HEK293 (cell line): ENCODE results near the gene INO80.

Experiments
- CTCF ChIA-PET: fragments of 350-600 bp; formaldehyde crosslinking; extraction: SDS; loops from one replicate; lab custom pipeline; 2021; ENCODE audit warnings: antibody characterized with exemption; lab: Yijun Ruan, JAX
- POLR2A ChIA-PET: fragments of 300-600 bp; formaldehyde crosslinking; extraction: SDS; loops from one replicate; lab custom pipeline; 2020; ENCODE audit warnings: antibody characterized with exemption, inconsistent platforms; lab: Yijun Ruan, JAX
- H3K27ac ChIP-seq: fragments of 200-500 bp; sonication (Bioruptor generic); 2 replicates; pipeline ENCODE4 v1.5.1; 2014; ENCODE audit warnings: low read depth, low read length, control low read depth, inconsistent platforms; ENCODE audit errors: extremely low read depth
- H3K36me3 ChIP-seq, 2 experiments: fragments of 200-500 bp in 1 of 2; sonication (Bioruptor generic) in 1 of 2; 1 replicate in 1 of 2; 2 replicates in 1 of 2; pipeline ENCODE4 v1.5.1; 2014 to 2017; ENCODE audit warnings: inconsistent platforms in 2 of 2, low read length in 2 of 2; ENCODE audit not compliant: control insufficient read depth in 2 of 2, insufficient read depth in 1 of 2
- H3K4me1 ChIP-seq: fragments of 200-500 bp; sonication (Bioruptor generic); 2 replicates; pipeline ENCODE4 v1.5.1; 2014; ENCODE audit warnings: mild to moderate bottlenecking, low read length, inconsistent platforms; ENCODE audit not compliant: control insufficient read depth, insufficient read depth
- H3K4me3 ChIP-seq: 2 replicates; pipeline ENCODE4 v1.5.1; 2011; ENCODE audit warnings: low read depth, mild to moderate bottlenecking, control low read depth, low read length, moderate library complexity
- H3K9me3 ChIP-seq: fragments of 200-500 bp; sonication (Bioruptor generic); 2 replicates; pipeline ENCODE4 v1.5.1; 2014; ENCODE audit warnings: low read depth, low read length, inconsistent platforms; ENCODE audit not compliant: control insufficient read depth, insufficient read depth
- CTCF ChIP-seq: fragments of 450-650 bp; formaldehyde crosslinking; IDR thresholded peaks from 2 replicates; pipeline ENCODE4 v1.5.1; 2016; ENCODE audit warnings: missing biosample characterization, missing genetic modification characterization
- GLIS1 ChIP-seq: fragments of 450-650 bp; formaldehyde crosslinking; IDR thresholded peaks from 2 replicates; pipeline ENCODE4 v1.5.1; 2016; ENCODE audit warnings: missing biosample characterization, missing genetic modification characterization
- KLF17 ChIP-seq: fragments of 450-650 bp; formaldehyde crosslinking; IDR thresholded peaks from 2 replicates; pipeline ENCODE4 v1.5.1; 2016; ENCODE audit warnings: missing biosample characterization, missing genetic modification characterization
- MZF1 ChIP-seq: fragments of 450-650 bp; formaldehyde crosslinking; IDR thresholded peaks from 2 replicates; pipeline ENCODE4 v1.5.1; 2017; ENCODE audit warnings: missing biosample characterization, missing genetic modification characterization, borderline replicate concordance
- PRDM1 ChIP-seq: fragments of 450-650 bp; formaldehyde crosslinking; IDR thresholded peaks from 2 replicates; pipeline ENCODE4; 2016; ENCODE audit warnings: missing biosample characterization, missing genetic modification characterization
- PRDM10 ChIP-seq: fragments of 450-650 bp; formaldehyde crosslinking; IDR thresholded peaks from 2 replicates; pipeline ENCODE4 v1.5.1; 2016; ENCODE audit warnings: missing biosample characterization, missing genetic modification characterization
- WT1 ChIP-seq: fragments of 450-650 bp; formaldehyde crosslinking; IDR thresholded peaks from 2 replicates; pipeline ENCODE4 v1.5.1; 2016; ENCODE audit warnings: missing biosample characterization, missing genetic modification characterization
- YY1 ChIP-seq: fragments of 450-650 bp; formaldehyde crosslinking; IDR thresholded peaks from 2 replicates; pipeline ENCODE4 v1.5.1; 2018; ENCODE audit warnings: missing biosample characterization, missing genetic modification characterization
- ZBTB6 ChIP-seq: fragments of 450-650 bp; formaldehyde crosslinking; IDR thresholded peaks from 2 replicates; pipeline ENCODE4 v1.5.1; 2017; ENCODE audit warnings: missing biosample characterization, missing genetic modification characterization
- ZEB2 ChIP-seq: fragments of 450-650 bp; formaldehyde crosslinking; IDR thresholded peaks from 2 replicates; pipeline ENCODE4 v1.5.1; 2016; ENCODE audit warnings: missing biosample characterization, missing genetic modification characterization
- ZNF121 ChIP-seq: fragments of 450-650 bp; formaldehyde crosslinking; IDR thresholded peaks from 2 replicates; pipeline ENCODE4 v1.5.1; 2016; ENCODE audit warnings: missing biosample characterization, missing genetic modification characterization
- ZNF223 ChIP-seq: fragments of 450-650 bp; formaldehyde crosslinking; IDR thresholded peaks from 2 replicates; pipeline ENCODE4 v1.5.1; 2016; ENCODE audit warnings: missing biosample characterization, missing genetic modification characterization
- ZNF518A ChIP-seq: fragments of 450-650 bp; formaldehyde crosslinking; conservative IDR thresholded peaks from 2 replicates; pipeline ENCODE4 v1.5.1; 2016; ENCODE audit warnings: low read depth, missing biosample characterization, missing genetic modification characterization
- ZSCAN23 ChIP-seq: fragments of 450-650 bp; formaldehyde crosslinking; IDR thresholded peaks from 2 replicates; pipeline ENCODE4 v1.5.1; 2016; ENCODE audit warnings: missing biosample characterization, missing genetic modification characterization

The INO80 gene

GRCh38 chr15:40936709-40937666, 179.1 kb downstream of the INO80 start:
- peaks cover 4% of the 10 kb centered on the region; the same call in 1 of the 2 replicates for H3K4me1 ChIP-seq
- H3K36me3 ChIP-seq: peaks cover 0 to 3% of the 10 kb centered on the region in 2 experiments; a peak in 1 of 3 replicates
- CTCF ChIA-PET: no interaction called here
- no peaks in the 10 kb centered on the region for H3K9me3 ChIP-seq
- POLR2A ChIA-PET: no interaction called here
- TF ChIP-seq PRDM10 (tag by site-specific recombination) (0 out of 2 replicates have a peak, but pooled peaks have one; percentile 12), ZBTB6 (tag by site-specific recombination) (no peak), GLIS1 (tag by site-specific recombination) (peak; percentile 86), KLF17 (tag by site-specific recombination) (peak; percentile 90)
- no peak overlapping the region for H3K4me3 ChIP-seq
- no peak overlapping the region for H3K27ac ChIP-seq

- H3K27ac ChIP-seq: no peak overlapping the region
- ChIA-PET POLR2A (no interaction called here), CTCF (no interaction called here)
- TF ChIP-seq WT1 (tag by site-specific recombination) (no peak), YY1 (tag by site-specific recombination) (no peak), ZNF223 (tag by site-specific recombination) (no peak), ZNF518A (no peak), CTCF (tag by site-specific recombination) (no peak), MZF1 (tag by site-specific recombination) (no peak), ZNF121 (tag by site-specific recombination) (no peak), PRDM1 (tag by site-specific recombination) (no peak), ZSCAN23 (tag by site-specific recombination) (no peak), ZEB2 (tag by site-specific recombination) (no peak), PRDM10 (tag by site-specific recombination) (no peak)
- H3K9me3 ChIP-seq: no peaks in the 10 kb centered on the region
- H3K4me3 ChIP-seq: no peak overlapping the region
- peaks cover 0 to 3% of the 10 kb centered on the region in 2 experiments; a peak in 1 of 3 replicates for H3K36me3 ChIP-seq
- H3K4me1 ChIP-seq: peaks cover 2% of the 10 kb centered on the region; the same call in 1 of the 2 replicates
These were observed 179.8 kb downstream of the INO80 start for GRCh38 chr15:40936234-40936708.
